Thyroid gland (tissue), 4 donors: ENCODE results near the gene KCNJ9. TPM values are rescaled to one million over a fixed set of nuclear protein-coding genes. Genes with fewer than 3 reads are reported as not detected.
"Not testable (repeated sequence)": the region's sequence is repeated elsewhere in the genome, so short reads cannot be mapped to it uniquely, and the experiment has no call there.

ENCODE experiments used
- DNase-seq, 2 donors: peaks; one replicate each; pipeline ENCODE4 v3.0.0-alpha.2; 2019
- H3K27ac ChIP-seq, 3 donors: fragments of 200-600 bp; sonication (generic); 1 replicate in 2 of 3; 2 replicates in 1 of 3; pipeline ENCODE4 v1.5.1; 2016 to 2019; ENCODE audit warnings: mild to moderate bottlenecking in 1 of 3, moderate library complexity in 1 of 3
- H3K27me3 ChIP-seq: fragments of 200-600 bp; sonication (generic); one replicate; pipeline ENCODE4 v1.5.1; 2019
- H3K36me3 ChIP-seq, 2 donors: fragments of 200-600 bp; sonication (generic); one replicate each; pipeline ENCODE4 v1.5.1; 2016 to 2019
- H3K4me1 ChIP-seq, 2 donors: fragments of 200-600 bp; sonication (generic); one replicate each; pipeline ENCODE4 v1.5.1; 2017 to 2019
- H3K4me3 ChIP-seq, 3 donors: fragments of 200-600 bp; sonication (generic); replicated peaks in 1 of 3; 1 replicate in 2 of 3; 2 replicates in 1 of 3; pipeline ENCODE4 v1.5.1; 2016; ENCODE audit warnings: mild to moderate bottlenecking in 1 of 3
- H3K9me3 ChIP-seq: fragments of 200-600 bp; sonication (generic); one replicate; pipeline ENCODE4 v1.5.1; 2017
- CTCF ChIP-seq, 6 experiments: fragments of 200-600 bp in 3 of 6; fragments of 450-650 bp in 3 of 6; sonication (generic) in 3 of 6; IDR thresholded peaks; one replicate each; pipeline ENCODE4 v1.5.1; 2016 to 2019; ENCODE audit warnings: antibody characterized with exemption in 6 of 6, mild to moderate bottlenecking in 2 of 6, inconsistent platforms in 1 of 6, moderate library complexity in 1 of 6
- POLR2A ChIP-seq, 2 donors: fragments of 450-650 bp; IDR thresholded peaks; one replicate each; pipeline ENCODE4 v1.6.1; 2017; ENCODE audit warnings: antibody characterized with exemption in 2 of 2, mild to moderate bottlenecking in 2 of 2, moderate library complexity in 1 of 2
- WGBS, 2 donors: methylation state at CpG; one replicate each; pipeline ENCODE4 v1.1.5; 2017; 5-methylcytosine and 5-hydroxymethylcytosine counted together
- intact Hi-C: fragments of 100-400 bp; cut with DNase I; formaldehyde crosslinking; loops from one replicate; pipeline ENCODE4 v1.15.1; 2023
- total RNA-seq, 4 donors: library from RNA; depleted of rRNA; stranded (reverse); fragments of >200 nt; gene quantifications; one replicate each; pipeline ENCODE4 v1.2.3, GENCODE V29; 2016

Gene KCNJ9
- total RNA-seq, 4 donors from 2014 or later = not detected

- WGBS, 2 donors = 4 to 5% methylated on average over 11 of the region's 11 CpGs
- Histone ChIP-seq H3K4me1 (peaks cover 0 to 10% of the 10 kb centered on the region in 2 donors), H3K27me3 (no peaks in the 10 kb centered on the region), H3K9me3 (no peaks in the 10 kb centered on the region), H3K36me3 (no peaks in the 10 kb centered on the region), H3K27ac (no peak overlapping the region), H3K4me3 (no peak overlapping the region)
- intact Hi-C loops = loop anchor here (5.0 kb wide), 1 partner anchor 36 kb away; the partner anchor contains the start of gene KCNJ9
- peak; percentile 37 to 43 for DNase-seq
- TF ChIP-seq CTCF (IDR thresholded peaks at IDR 0.05) (peak in 5 of 6 experiments; percentile 22 to 76 (median 63)), POLR2A (IDR thresholded peaks at IDR 0.05) (no peak)
Observed at GRCh38 chr1:160046494-160047110, 34.7 kb upstream of the KCNJ9 start.

GRCh38 chr1:160047111-160047991 lies 34.0 kb upstream of the KCNJ9 start:
- TF ChIP-seq CTCF (IDR thresholded peaks at IDR 0.05) (no peak), POLR2A (IDR thresholded peaks at IDR 0.05) (no peak)
- WGBS, 2 donors = 70 to 71% methylated on average over 9 of the region's 9 CpGs
- intact Hi-C loops = loop anchor here (5.0 kb wide), 1 partner anchor 35 kb away; the partner anchor contains the start of gene KCNJ9

GRCh38 chr1:160048335-160048734 lies 33.0 kb upstream of the KCNJ9 start:
- TF ChIP-seq CTCF (IDR thresholded peaks at IDR 0.05) (no peak), POLR2A (IDR thresholded peaks at IDR 0.05) (no peak)
- intact Hi-C loops = loop anchor here (5.0 kb wide), 1 partner anchor 34 kb away; the partner anchor contains the start of gene KCNJ9

More at GRCh38 chr1:160047111-160047991, 34.0 kb upstream of the KCNJ9 start:
- Histone ChIP-seq H3K4me1 (peaks cover 0 to 10% of the 10 kb centered on the region in 2 donors), H3K27ac (no peak overlapping the region), H3K27me3 (no peaks in the 10 kb centered on the region), H3K9me3 (no peaks in the 10 kb centered on the region), H3K36me3 (no peaks in the 10 kb centered on the region), H3K4me3 (no peak overlapping the region)
- DNase-seq = no peak

GRCh38 chr1:160049101-160049500 lies 32.2 kb upstream of the KCNJ9 start:
- no peak overlapping the region for H3K27ac ChIP-seq
- WGBS, 2 donors = 87 to 92% methylated on average over 3 of the region's 3 CpGs
- H3K4me3 ChIP-seq = no peak overlapping the region
- H3K9me3 ChIP-seq = no peaks in the 10 kb centered on the region
- intact Hi-C loops = loop anchor here (5.0 kb wide), 1 partner anchor 33 kb away; the partner anchor contains the start of gene KCNJ9
- H3K36me3 ChIP-seq = no peaks in the 10 kb centered on the region
- no peak for TF ChIP-seq CTCF (IDR thresholded peaks at IDR 0.05)
- no peak for TF ChIP-seq POLR2A (IDR thresholded peaks at IDR 0.05)
- peaks cover 0 to 10% of the 10 kb centered on the region in 2 donors for H3K4me1 ChIP-seq
- H3K27me3 ChIP-seq = no peaks in the 10 kb centered on the region
- DNase-seq = no peak

More at GRCh38 chr1:160048335-160048734, 33.0 kb upstream of the KCNJ9 start:
- H3K4me1 ChIP-seq = peaks cover 0 to 10% of the 10 kb centered on the region in 2 donors
- no peaks in the 10 kb centered on the region for H3K9me3 ChIP-seq
- H3K4me3 ChIP-seq = no peak overlapping the region
- no peak overlapping the region for H3K27ac ChIP-seq
- no peaks in the 10 kb centered on the region for H3K27me3 ChIP-seq
- no peaks in the 10 kb centered on the region for H3K36me3 ChIP-seq
- no peak for DNase-seq

- H3K4me3 ChIP-seq, H3K27ac ChIP-seq, DNase-seq, H3K36me3 ChIP-seq, H3K27me3 ChIP-seq, H3K9me3 ChIP-seq, intact Hi-C loops: not testable (repeated sequence)
- peaks cover 0 to 10% of the 10 kb centered on the region in 2 donors for H3K4me1 ChIP-seq
- WGBS, 2 donors = 79 to 80% methylated on average over 2 of the region's 2 CpGs
Observed at GRCh38 chr1:160050182-160050581, 31.2 kb upstream of the KCNJ9 start.
